Activated CD4-positive, alpha-beta T cell treated with anti-CD3 and anti-CD28 coated beads, Interleukin-2, amount 50 U/mL, for 24 hours (primary cell): Measurements from ENCODE around the gene CDH4.

Source experiments
- DNase-seq, 2 donors: peaks; one replicate each; pipeline ENCODE4 v3.0.0-alpha.2; 2020; ENCODE audit warnings: low read depth in 1 of 2, low spot score in 1 of 2

CDH4 gene

DNA sequence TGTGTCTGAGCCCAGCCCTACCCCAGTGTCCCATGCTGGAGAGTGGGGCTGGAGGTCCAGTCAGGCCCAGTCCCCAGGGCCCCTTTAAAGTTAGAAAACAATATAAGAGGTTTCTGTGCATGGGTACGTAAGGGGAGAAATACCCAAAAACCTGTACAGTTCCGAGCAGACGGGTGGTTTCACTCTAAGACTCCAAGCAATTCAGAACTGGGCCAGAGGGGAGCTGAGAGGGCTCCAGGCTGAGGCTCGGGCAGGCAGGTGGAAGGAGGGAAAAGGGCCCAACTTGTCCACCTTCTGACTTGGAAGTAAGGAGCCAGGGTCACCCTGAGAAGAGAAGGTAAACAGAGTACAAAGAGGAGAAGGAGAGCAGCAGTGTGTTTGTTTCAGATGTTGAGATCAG is 296.0 kb downstream of the CDH4 start:
- DNase-seq, result no peak

DNA sequence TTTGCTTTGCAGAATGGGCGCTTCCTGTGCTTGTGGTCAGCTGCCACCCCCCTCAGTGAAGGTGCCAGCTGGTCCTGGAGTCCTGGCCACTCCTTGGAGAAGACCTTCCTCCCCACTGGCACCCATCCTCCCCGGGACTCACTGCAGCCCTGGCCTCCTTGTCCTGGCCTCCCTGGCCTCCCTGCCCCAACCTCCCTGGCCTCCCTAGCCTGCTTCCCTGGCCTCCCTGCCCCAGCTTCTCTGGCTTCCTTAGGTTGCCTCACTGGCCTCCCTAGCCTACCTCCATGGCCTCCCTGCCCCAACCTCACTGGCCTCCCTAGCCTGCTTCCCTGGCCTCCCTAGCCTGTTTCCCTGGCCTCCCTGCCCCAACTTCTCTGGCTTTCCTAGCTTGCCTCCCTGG is 297.8 kb downstream of the CDH4 start:
- DNase-seq, result no peak

DNA sequence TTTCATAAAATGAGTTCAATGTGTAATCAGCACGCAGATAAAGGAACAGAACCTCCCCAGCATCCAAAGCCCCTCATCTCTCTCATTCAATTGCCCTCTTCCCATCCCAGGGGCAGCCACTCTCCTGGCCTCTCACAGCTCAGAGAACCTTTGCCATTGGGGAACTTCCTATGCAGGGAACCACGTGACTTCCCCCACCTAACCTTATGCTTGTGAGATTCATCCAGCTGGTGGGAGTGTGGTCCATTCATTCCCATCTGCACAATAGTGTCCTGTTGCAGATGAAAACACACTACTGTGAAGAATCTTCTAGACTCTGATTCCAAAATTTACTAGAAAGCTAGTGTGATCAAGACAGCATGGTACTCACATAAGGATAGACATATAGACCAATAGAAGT is 299.3 kb downstream of the CDH4 start:
- no peak for DNase-seq

DNA sequence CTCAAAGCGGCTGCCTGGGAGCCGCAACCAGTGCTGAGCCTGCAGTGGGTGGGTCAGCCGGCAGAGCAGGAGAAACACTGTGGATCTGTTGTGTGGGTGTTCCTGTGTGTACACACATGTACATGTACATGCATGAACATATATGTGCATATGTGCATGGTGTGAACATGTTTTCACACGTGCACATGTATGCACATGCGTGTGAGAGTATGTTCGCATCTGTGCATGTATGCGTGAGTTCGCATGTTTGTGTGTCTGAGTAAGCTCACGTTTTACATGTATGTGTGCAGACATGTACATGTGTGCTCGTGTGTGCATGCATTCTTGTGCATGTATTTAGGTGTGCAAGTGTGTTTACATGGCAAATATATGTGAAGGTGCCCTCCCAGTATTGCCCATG is 302.6 kb downstream of the CDH4 start:
- DNase-seq, result no peak

DNA sequence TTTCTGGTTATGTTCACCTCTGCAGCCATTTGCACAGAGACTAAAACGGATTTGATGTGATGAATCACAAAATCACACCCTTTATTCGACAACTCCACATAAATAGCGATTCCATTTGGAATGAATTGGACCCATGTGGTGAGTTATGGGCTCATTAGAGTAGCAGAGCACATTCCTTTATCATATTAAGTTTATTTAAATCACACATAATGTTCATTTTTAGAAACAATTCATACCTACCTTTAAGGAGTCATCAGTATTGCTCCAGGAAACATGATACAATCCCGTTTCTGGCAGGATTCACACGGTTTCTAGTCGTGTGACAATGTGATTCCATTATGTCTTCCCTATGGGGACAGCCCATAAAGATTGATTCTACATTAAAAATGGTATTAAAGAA is 303.5 kb downstream of the CDH4 start:
- DNase-seq, result no peak

DNA sequence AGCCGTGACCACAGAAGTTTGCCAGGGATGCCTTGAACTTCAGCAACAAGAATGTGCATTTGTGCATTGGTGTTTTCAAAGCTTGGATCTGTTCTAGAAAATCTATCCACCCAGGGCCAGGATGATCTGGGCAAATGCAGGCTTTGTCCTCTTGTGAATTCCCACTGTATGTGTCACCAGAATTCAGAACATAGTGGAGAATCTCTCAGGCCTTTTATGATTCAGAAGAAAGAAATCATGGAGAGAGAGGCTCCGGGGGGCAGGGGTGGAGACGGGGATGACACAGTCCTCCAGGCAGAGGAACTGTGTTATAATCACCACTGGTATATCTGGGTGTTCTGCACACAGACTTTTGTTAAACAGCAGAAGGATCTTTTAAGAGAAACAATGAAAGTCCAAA is 304.1 kb downstream of the CDH4 start:
- no peak for DNase-seq

DNA sequence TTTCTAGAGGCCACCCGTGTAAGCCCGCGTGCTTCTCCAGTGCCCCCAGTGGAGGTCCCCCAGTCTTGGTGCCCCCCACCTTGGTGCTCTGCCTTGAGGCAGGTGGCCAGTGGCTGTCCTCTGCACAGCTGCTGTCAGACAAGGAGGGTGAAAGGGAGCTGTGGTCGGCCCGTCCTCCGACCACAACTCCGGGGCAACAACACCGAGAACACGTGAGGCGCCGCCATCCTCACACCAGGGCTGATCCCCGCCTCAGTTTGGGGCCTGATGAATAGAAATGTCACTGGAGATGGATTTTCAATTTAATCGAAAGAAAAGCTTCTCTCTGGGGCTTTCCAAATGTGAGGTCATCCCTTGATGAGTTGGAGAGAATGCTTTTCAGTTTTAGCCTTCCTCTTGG is 304.6 kb downstream of the CDH4 start:
- no peak for DNase-seq

DNA sequence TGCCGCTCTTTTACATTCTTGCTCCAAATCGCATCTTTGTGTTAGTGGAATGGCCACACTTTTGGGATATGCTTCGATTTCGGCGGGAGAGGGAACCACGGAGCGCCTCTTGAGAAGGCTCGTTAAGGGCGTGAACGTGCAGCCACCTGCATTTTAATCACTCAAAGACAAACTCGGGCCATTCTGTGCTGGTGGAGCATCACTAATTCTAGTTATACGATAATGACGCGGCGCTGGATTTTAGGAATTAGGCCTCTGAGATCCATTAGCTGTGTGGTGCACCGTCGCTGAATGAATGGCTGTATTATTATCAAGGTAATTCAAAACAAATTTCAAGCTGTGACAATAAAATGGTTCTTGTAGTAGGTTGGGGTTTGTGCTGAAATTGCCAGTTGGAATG is 305.6 kb downstream of the CDH4 start:
- DNase-seq, result no peak

DNA sequence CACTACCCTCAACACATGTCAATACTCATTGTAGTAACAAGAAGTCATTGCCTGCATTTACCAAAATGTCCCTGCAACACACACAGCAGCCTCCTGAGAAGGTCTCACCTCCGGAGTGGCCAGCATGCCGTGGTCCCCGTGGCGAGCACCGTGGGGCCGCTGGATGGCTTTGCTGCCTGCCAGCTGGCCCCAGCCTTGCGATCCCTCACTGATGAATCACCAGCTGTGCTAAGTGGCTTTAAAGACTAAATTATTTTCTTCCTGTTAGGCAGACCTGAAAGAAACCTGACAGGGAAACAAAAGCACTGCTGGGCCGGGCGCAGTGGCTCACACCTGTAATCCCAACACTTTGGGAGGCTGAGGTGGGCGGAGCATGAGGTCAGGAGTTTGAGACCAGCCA is 306.7 kb downstream of the CDH4 start:
- DNase-seq, result no peak

DNA sequence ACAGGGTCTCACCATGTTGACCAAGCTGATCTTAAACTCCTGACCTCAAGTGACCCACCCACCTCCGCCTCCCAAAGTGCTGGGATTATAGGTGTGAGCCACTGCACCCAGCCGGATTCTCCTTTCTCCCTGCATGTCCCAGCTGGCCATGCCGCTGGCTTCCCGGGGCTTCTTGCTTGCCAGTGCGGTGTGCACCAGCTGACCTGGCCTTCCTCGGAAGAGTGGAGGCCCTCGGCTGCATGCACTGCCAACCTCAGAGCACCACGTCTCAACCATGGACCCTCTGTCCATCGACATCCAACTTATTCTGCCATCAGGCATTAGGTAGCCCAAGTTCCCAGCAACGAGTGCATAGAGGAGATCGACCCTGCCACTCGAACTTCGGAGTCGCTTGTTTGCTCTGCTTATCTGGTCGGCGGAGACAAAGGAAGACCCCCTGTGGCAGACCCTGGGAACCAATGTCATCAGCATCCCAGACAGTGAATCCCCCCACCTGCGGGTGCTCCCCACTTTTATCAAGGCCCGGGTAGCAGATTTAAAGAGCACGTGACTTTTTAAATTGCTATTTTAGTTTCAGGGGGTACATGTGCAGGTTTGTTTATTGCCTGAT is 307.8 kb downstream of the CDH4 start:
- DNase-seq, result no peak

DNA sequence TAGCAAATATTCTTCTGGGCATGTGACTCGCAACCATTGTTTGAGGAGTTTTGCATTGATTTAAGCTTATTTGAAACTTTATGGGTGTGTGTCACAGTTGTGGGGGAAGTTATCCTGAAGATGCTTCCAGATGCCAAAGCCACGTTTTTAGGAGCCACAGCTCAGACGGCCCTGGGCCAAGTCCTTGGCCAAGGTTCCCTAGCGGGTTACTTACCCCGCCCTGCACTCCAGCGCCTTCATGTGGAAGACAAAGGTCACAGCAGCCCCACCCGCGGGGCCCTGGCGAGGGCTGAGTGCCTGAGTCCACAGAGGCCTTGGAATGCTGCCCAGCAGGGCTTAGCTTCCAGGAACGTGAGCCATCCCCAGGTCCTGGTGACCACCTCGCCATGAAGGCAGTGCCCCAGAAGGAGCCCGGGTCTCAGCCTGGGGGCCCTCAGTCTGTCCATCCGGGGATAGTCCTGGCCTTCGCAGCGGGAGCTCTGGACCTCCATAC is 308.3 kb downstream of the CDH4 start:
- DNase-seq, result no peak

DNA sequence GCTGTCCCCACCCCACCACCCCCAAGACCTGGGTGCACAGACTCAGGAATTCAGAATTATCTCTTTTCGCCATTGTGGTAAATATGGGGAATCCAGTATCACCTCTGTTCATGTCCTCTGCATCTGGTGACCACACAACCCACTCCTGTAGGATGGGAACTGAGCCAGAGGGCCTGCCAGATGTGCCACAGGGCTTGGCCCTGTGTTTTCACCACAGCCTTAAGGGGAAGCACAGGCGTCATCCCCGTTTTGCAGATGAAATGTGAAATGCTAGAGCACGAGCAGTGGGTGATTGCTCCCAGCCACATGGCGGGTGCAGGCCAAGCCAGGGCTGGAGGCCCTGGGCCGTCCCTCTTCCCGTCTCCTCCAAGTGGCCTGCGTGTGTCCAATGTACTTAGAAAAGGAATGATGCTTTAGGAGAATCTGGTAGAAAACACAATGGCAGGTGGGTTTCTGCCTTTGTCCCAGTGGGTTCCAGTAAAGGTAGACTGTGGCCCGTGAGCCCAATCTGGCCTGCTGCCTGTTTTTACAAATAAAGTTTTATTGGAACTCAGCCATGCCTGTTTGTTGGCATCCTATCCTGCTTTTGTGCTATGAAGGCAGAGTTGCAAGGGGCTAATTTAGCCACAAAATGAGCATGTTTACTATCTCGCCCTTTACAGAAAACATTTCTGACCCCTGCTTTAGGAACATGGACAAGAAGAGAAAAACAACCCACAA is 309.2 kb downstream of the CDH4 start:
- no peak for DNase-seq

DNA sequence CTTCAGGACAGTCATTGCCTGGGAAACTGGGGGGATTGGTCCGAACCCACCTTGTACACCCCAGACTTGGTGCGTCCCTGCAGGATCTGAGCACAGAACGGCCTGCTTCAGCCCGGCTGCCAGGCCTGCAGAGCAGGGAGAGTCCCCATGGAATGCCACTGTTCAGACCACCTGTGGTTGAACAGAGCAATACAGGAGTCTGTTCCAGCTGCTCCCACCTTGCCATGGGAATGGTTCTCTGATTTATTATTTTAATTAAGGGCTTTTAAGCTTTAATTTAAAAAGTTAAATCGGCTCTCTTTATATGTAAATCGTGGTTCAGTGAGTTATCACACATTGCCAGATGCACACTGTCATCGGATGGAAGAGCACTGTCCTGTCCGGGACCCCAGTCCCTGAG is 310.4 kb downstream of the CDH4 start:
- no peak for DNase-seq

DNA sequence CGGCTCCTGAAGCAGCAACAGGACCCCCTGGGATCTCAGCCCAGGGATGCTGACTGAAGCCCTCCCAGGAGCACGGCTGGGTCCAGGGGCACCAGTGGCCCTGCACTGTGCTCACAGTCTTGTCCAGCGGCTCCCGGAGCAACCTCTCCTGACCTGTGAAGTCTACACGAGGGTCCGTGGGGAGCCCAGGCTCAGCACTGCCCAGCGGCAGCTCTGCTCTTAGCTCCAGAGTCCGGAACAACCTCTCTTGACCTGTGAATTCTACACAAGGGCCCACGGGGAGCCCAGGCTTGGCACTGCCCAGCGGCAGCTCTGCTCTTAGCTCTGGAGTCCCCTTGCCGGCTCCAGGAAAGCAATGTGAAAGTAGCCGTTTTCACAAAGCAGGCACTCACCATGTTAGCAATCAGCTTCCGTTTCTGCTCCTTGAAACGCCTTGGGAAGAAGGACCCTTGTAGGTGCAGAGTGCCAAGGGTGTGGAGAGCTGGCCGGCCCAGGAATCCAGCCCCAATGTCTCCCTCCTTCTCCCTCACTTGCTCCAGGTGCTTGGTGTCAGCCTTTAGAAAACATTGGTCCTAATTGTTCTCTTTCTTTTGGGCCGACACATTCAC is 310.9 kb downstream of the CDH4 start:
- DNase-seq, result no peak

DNA sequence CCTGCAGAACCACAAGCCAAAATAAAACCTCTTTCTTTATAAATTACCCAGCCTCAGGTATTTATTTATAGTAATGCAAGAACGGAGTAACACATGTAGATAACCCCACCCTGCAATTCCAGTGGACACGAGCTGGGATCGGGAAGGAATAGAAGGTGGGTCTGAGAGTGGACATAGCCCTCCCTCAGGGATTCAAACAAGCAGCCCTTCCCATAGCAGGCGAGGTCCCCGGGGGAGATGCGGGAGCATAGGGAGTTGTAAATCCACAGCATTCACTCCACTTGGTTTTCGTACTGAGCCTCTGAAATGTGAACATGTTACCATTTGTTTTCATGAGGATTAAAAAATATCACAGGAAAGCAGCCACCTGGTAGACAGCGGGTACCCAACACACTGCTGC is 312.6 kb downstream of the CDH4 start:
- no peak for DNase-seq

DNA sequence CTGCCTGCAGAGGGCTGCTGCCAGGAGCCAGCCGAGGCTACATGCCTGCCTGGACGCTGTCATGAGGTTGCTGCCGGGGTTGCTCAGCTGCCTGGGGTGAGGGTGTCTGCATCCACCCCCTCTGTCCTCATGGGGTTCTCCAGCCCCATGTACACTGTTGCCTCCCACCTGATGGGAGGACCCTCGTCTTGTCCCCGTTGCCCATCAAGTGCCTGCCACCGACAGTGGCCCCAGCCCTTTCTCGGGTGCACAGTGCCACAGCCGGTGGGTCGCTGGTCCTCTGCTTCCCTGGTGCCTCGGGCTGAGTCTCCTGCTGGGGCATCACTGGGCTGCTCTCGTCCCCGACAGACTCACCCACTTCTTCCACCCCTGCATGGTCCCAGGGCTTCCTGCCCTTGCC is 313.7 kb downstream of the CDH4 start:
- no peak for DNase-seq

DNA sequence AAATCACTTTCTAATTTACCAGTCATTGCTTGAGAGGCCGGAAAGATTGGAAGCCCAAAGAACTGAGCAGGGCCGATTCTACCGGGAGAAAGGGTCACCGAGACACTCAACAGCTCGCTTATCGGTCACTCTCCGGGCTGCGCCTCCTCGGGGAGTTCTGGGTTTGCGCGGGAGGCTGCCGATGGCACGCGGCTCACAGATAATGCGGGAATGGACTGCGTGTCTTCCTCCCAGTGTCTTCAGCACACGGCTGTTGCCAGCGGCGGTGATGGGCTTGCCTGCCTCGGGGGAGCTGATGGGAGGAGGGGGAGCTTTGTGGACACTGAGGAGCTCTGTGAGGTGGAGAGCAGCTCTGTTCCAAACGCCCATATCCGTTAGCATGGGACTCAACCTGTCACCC is 314.6 kb downstream of the CDH4 start:
- no peak for DNase-seq

DNA sequence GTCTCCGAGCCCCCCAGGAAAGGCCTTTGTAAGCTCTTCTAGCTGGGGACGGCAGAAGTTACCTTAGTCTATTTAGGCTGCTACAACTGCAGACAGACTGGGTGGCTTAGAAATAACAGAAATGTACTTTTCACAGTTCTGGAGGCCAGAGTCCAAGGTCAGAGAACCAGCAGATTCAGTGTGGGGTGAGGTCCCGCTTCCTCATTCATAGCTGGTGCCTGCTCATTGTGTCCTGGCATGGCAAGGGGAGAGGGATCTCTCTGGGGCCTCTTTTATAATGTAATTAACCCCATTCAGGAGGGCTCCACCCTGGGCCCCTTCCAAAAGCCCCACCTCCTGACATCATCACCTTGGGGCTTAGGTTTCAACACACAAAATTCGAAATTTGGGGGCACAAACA is 315.1 kb downstream of the CDH4 start:
- no peak for DNase-seq

DNA sequence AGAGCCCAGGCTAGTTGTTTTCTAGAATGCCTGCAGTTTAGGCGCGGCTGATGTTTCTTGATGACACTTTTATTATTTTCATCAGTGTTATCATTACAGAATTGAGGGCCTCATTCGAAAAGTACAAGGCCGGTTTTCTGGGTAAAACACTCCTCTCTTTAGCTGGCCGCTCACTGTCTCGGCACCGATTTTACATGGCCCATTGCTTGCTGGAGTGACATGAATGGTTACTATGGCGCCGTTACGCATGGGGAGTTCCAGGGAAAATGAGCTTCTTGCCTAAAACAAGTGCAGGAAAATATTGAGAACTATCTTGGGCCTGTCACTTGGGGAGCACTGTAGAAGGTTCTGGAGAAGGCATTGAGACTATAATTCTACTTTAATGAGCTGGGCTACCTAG is 317.8 kb downstream of the CDH4 start:
- no peak for DNase-seq

DNA sequence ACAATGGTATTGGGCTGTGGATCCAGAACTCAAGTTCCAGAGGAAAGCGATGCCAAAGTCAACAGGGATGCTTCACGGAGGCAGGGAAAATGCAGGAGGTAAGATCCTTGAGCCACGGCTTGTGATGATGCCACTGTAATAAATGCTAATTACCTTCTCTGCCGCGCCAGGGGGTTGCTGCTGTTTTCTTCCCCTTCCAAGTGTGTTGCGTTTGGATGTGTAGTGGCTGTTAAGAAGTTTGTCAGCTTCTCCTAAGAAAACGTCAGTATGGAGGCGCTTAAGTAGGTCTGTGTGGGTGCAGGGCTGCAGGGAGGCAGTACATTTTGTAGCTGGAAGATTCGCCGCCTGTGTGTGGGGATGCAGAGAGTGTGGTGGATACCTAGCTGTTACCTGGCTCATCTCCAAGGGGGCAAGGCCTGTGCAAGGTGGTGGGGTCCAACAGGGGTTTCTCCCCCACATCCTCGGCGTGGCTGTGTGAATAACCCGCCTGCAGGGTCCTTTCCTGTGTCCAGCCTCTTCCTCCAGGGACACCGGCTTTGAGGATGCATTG is 318.7 kb downstream of the CDH4 start:
- DNase-seq, result no peak

DNA sequence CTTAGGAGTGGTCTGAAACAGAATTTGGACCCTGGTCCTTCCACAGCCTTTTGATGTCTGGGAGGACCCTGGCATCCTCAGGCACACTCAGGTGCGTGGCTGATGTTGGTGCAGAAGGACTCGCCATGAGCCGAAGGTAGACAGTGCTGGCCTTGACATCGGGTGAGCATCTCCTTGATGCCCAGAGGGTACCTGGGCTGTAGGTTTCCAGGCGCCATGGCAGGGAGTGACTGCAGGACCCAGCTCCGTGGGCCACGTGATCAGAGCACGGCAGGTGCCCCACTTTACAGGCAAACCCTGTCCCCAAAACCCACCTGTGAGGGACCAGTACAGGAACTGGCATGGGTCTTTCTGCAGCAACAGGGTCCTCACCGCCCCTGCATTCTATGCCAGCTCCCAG is 319.2 kb downstream of the CDH4 start:
- DNase-seq, result no peak

DNA sequence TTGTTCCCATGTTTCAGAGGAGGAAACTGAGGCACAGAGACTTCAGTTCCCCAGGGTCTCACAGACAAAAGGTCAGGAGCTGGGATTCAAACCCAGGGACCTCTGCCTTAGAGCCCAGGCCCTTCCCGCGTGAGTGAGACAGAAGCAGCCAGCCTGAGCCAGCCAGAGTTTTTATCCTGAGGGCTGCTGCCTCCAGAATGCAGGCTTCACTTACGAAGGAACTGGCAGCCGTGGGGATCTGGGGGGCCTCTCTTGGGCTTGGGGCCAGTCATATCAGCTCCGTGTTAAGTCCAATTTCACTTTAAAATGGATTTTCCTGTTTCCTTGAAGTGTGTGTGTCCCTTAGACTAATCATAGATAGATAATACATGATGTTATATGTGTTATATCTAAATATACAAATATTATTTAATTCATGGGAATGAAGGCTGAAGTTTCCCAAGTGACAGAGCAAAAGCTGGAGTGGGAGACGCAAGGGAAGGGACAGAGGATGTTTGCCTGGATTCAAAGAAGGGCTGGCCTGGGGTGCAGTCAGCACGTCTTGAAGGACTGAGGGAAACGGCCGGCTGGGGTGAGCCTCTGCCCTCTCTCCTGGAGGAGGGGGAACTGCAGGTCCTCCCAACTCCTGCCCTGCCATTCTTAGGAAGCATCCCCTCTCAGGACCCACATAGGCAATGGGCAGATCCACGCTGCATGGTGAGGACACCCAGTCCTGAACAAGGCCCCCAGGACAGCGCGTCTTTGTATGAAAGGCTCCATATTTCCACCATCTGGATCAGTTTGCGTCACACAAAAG is 320.1 kb downstream of the CDH4 start:
- no peak for DNase-seq
